K562 (cell line): ENCODE measurements around the gene TMEM170A. TPM values are rescaled to one million over a fixed set of nuclear protein-coding genes. Genes with fewer than 3 reads are reported as not detected.
A peak's percentile ranks its signal among the peaks of the same experiment; 100 is the strongest.

ENCODE experiments used
- ADNP ChIP-seq: fragments of 200-800 bp; sonication (Bioruptor generic); IDR thresholded peaks from 2 replicates; pipeline ENCODE4 v1.6.1; 2016; ENCODE audit warnings: missing genetic modification characterization, missing compliant biosample characterization
- DEAF1 ChIP-seq: fragments of 450-650 bp; formaldehyde crosslinking; IDR thresholded peaks from 2 replicates; pipeline ENCODE4 v1.4.0; 2020; ENCODE audit warnings: mild to moderate bottlenecking, moderate library complexity
- FOS ChIP-seq: IDR thresholded peaks from 3 replicates; pipeline ENCODE4 v1.6.1; 2011; ENCODE audit not compliant: insufficient read length; ENCODE audit errors: extremely low read depth
- FOXK2 ChIP-seq, 2 experiments: fragments of 450-650 bp; IDR thresholded peaks in 1 of 2; conservative IDR thresholded peaks in 1 of 2; 2 replicates each; pipeline ENCODE4 v1.6.1; 2016; ENCODE audit warnings: low read depth in 2 of 2, mild to moderate bottlenecking in 1 of 2
- KAT2B ChIP-seq: IDR thresholded peaks from one replicate; pipeline ENCODE4 v1.6.1; 2012; ENCODE audit warnings: low read depth, mild to moderate bottlenecking, control low read depth, inconsistent platforms, low read length, moderate library complexity
- KDM4B ChIP-seq, 2 experiments: fragments of 450-650 bp in 1 of 2; sonication (generic) in 1 of 2; IDR thresholded peaks; 2 replicates each; pipeline ENCODE4 v1.6.1; 2016 to 2017; ENCODE audit warnings: borderline replicate concordance in 2 of 2, antibody characterized with exemption in 1 of 2, low read depth in 1 of 2, mild to moderate bottlenecking in 1 of 2
- LARP7 ChIP-seq: fragments of 450-650 bp; IDR thresholded peaks from 2 replicates; pipeline ENCODE4 v1.6.1; 2016
- PTBP1 ChIP-seq: fragments of 200-400 bp; formaldehyde crosslinking; IDR thresholded peaks from 2 replicates; pipeline ENCODE4 v1.6.1; 2017; ENCODE audit warnings: low read depth, low read length
- RBM14 ChIP-seq: fragments of 200-400 bp; formaldehyde crosslinking; IDR thresholded peaks from 2 replicates; pipeline ENCODE4 v1.6.1; 2018; ENCODE audit warnings: low read depth, mild to moderate bottlenecking, low read length, moderate library complexity, borderline replicate concordance; ENCODE audit not compliant: insufficient read depth
- YY1 ChIP-seq, 3 experiments: IDR thresholded peaks; 2 replicates each; pipeline ENCODE4 v1.6.1; 2011; ENCODE audit warnings: low read length in 2 of 3, mild to moderate bottlenecking in 2 of 3, moderate library complexity in 2 of 3, borderline replicate concordance in 1 of 3, control low read depth in 1 of 3, low read depth in 1 of 3; ENCODE audit not compliant: insufficient read depth in 3 of 3, insufficient replicate concordance in 2 of 3, control insufficient read depth in 1 of 3, insufficient read length in 1 of 3; ENCODE audit errors: extremely low read depth in 1 of 3
- ZKSCAN1 ChIP-seq: fragments of 150-350 bp; IDR thresholded peaks from 2 replicates; pipeline ENCODE4 v1.6.1; 2016; ENCODE audit warnings: low read depth, low read length
- ZNF354B ChIP-seq: fragments of 250-450 bp; sonication (Bioruptor Pico); IDR thresholded peaks from 2 replicates; pipeline ENCODE4 v1.4.0; 2020
- ZNF764 ChIP-seq: fragments of 250-450 bp; sonication (Bioruptor Pico); IDR thresholded peaks from 2 replicates; pipeline ENCODE4 v1.4.0; 2020; ENCODE audit warnings: low read depth, mild to moderate bottlenecking, moderate library complexity
- ZSCAN32 ChIP-seq: fragments of 450-650 bp; formaldehyde crosslinking; IDR thresholded peaks from 2 replicates; pipeline ENCODE4 v1.4.0; 2020; ENCODE audit warnings: mild to moderate bottlenecking, moderate library complexity
- polyA plus RNA-seq, 8 experiments: library from polyadenylated mRNA; depleted of rRNA in 4 of 8; stranded (reverse) in 5 of 8; unstranded in 3 of 8; fragments of >200 nt; fragmentation: Nextera tagmentation in 2 of 8; fragmentation: Illumina TruSeq in 1 of 8; extraction: Ambion mirVana in 2 of 8; extraction: Trizol in 1 of 8; gene quantifications; 2 replicates each; pipeline versions ENCODE4 v1.2.1 to v1.2.3, GENCODE V29; 2011 to 2014; ENCODE audit warnings: inconsistent platforms in 1 of 8, missing spikeins in 1 of 8
- total RNA-seq, 7 experiments: library from RNA; depleted of rRNA in 6 of 7; stranded (reverse); fragments of >200 nt in 6 of 7; fragmentation: Illumina TruSeq in 2 of 7; extraction: Trizol in 2 of 7; gene quantifications; 2 replicates each; pipeline versions ENCODE4 v1.2.1 to v1.2.3, GENCODE V29; 2011 to 2021; ENCODE audit warnings: low replicate concordance in 1 of 7
- TF ChIP-seq, protein P1 (sequence below): fragments of 250-450 bp; sonication (Bioruptor Pico); IDR thresholded peaks from 2 replicates; pipeline ENCODE4 v1.5.0; 2020; ENCODE audit warnings: mild to moderate bottlenecking, borderline replicate concordance
- TF ChIP-seq, protein P2 (sequence below): sonication (generic); formaldehyde crosslinking; IDR thresholded peaks from 2 replicates; pipeline ENCODE4 v1.8.0; 2022; ENCODE audit warnings: mild to moderate bottlenecking, missing genetic modification reagents
- TF ChIP-seq, protein P3 (sequence below): IDR thresholded peaks from 2 replicates; pipeline ENCODE4 v1.6.1; 2014; ENCODE audit warnings: antibody characterized with exemption

TMEM170A gene
- total and polyA plus RNA-seq, 9 of the 15 experiments (the other 6 are each of a cell fraction or from before 2014, with no cell fraction given) = 6.1 to 30.2 (median 15.0) TPM

GRCh38 chr16:75433732-75434413 is 30.6 kb downstream of the TMEM170A start (continued):
- TF ChIP-seq, protein P1, sequence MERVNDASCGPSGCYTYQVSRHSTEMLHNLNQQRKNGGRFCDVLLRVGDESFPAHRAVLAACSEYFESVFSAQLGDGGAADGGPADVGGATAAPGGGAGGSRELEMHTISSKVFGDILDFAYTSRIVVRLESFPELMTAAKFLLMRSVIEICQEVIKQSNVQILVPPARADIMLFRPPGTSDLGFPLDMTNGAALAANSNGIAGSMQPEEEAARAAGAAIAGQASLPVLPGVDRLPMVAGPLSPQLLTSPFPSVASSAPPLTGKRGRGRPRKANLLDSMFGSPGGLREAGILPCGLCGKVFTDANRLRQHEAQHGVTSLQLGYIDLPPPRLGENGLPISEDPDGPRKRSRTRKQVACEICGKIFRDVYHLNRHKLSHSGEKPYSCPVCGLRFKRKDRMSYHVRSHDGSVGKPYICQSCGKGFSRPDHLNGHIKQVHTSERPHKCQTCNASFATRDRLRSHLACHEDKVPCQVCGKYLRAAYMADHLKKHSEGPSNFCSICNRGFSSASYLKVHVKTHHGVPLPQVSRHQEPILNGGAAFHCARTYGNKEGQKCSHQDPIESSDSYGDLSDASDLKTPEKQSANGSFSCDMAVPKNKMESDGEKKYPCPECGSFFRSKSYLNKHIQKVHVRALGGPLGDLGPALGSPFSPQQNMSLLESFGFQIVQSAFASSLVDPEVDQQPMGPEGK (CRISPR knock-in tag) = no peak
- TF ChIP-seq ADNP (tag) (no peak), ZKSCAN1 (no peak), FOXK2 (conservative IDR thresholded peaks at IDR 0.05 in 1 of 2, IDR thresholded peaks at IDR 0.05 in 1 of 2; ENCODE audit: low read depth in 2 of 2) (peak; percentile 67 to 70; a peak in 3 of 4 replicates), KDM4B (IDR thresholded peaks at IDR 0.05; ENCODE audit: borderline replicate concordance in 2 of 2, low read depth in 1 of 2) (no peak), YY1 (IDR thresholded peaks at IDR 0.05; ENCODE audit: borderline replicate concordance in 1 of 3, control insufficient read depth in 1 of 3, extremely low read depth in 1 of 3, insufficient read depth in 3 of 3, insufficient read length in 1 of 3, insufficient replicate concordance in 2 of 3, low read depth in 1 of 3, low read length in 2 of 3) (peak; percentile 66 to 96 (median 82)), ZNF764 (CRISPR knock-in tag) (no peak), ZNF354B (no peak), RBM14 (no peak), ZSCAN32 (CRISPR knock-in tag) (no peak), LARP7 (no peak), FOS (no peak), KAT2B (no peak), DEAF1 (CRISPR knock-in tag) (no peak; the same call in 1 of the 2 replicates), PTBP1 (no peak)
- TF ChIP-seq, protein P2, sequence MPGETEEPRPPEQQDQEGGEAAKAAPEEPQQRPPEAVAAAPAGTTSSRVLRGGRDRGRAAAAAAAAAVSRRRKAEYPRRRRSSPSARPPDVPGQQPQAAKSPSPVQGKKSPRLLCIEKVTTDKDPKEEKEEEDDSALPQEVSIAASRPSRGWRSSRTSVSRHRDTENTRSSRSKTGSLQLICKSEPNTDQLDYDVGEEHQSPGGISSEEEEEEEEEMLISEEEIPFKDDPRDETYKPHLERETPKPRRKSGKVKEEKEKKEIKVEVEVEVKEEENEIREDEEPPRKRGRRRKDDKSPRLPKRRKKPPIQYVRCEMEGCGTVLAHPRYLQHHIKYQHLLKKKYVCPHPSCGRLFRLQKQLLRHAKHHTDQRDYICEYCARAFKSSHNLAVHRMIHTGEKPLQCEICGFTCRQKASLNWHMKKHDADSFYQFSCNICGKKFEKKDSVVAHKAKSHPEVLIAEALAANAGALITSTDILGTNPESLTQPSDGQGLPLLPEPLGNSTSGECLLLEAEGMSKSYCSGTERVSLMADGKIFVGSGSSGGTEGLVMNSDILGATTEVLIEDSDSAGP = peak; percentile 18; the same call in 1 of the 2 replicates
- TF ChIP-seq, protein P3, sequence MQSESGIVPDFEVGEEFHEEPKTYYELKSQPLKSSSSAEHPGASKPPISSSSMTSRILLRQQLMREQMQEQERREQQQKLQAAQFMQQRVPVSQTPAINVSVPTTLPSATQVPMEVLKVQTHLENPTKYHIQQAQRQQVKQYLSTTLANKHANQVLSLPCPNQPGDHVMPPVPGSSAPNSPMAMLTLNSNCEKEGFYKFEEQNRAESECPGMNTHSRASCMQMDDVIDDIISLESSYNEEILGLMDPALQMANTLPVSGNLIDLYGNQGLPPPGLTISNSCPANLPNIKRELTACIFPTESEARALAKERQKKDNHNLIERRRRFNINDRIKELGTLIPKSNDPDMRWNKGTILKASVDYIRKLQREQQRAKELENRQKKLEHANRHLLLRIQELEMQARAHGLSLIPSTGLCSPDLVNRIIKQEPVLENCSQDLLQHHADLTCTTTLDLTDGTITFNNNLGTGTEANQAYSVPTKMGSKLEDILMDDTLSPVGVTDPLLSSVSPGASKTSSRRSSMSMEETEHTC = no peak
